Measurements from ENCODE around the gene C20orf173. TPM values are rescaled to one million over a fixed set of nuclear protein-coding genes. Genes with fewer than 3 reads are reported as not detected.

The C20orf173 gene
- total RNA-seq, 1 donor from 2014 or later, result not detected

- Histone ChIP-seq H3K4me3 (no peak overlapping the region), H3K9me3 (ENCODE audit: low read depth) (no peaks in the 10 kb centered on the region), H3K27ac (no peak overlapping the region), H4K20me1 (ENCODE audit: low read depth) (no peaks in the 10 kb centered on the region), H3K4me2 (no peak overlapping the region), H3K4me1 (no peaks in the 10 kb centered on the region), H3F3A (ENCODE audit: low read depth) (peaks cover 5% of the 10 kb centered on the region), H3K36me3 (no peaks in the 10 kb centered on the region), H2AFZ (replicated peaks) (no peak overlapping the region), H3K79me2 (ENCODE audit: low read depth) (no peaks in the 10 kb centered on the region), H3K9ac (no peak overlapping the region), H3K27me3 (no peaks in the 10 kb centered on the region)
- peaks cover 2% of the 10 kb centered on the region for H3K4me1 Mint-ChIP-seq
- H3K9me3 Mint-ChIP-seq, result no peaks in the 10 kb centered on the region
- TF ChIP-seq, protein P1, sequence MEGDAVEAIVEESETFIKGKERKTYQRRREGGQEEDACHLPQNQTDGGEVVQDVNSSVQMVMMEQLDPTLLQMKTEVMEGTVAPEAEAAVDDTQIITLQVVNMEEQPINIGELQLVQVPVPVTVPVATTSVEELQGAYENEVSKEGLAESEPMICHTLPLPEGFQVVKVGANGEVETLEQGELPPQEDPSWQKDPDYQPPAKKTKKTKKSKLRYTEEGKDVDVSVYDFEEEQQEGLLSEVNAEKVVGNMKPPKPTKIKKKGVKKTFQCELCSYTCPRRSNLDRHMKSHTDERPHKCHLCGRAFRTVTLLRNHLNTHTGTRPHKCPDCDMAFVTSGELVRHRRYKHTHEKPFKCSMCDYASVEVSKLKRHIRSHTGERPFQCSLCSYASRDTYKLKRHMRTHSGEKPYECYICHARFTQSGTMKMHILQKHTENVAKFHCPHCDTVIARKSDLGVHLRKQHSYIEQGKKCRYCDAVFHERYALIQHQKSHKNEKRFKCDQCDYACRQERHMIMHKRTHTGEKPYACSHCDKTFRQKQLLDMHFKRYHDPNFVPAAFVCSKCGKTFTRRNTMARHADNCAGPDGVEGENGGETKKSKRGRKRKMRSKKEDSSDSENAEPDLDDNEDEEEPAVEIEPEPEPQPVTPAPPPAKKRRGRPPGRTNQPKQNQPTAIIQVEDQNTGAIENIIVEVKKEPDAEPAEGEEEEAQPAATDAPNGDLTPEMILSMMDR (IDR thresholded peaks at IDR 0.05), result no peak
- TF ChIP-seq EZH2 (IDR thresholded peaks at IDR 0.05) (no peak), EZH2phosphoT487 (IDR thresholded peaks at IDR 0.05) (no peak)
- no peak overlapping the region for H3K4me3 Mint-ChIP-seq
- H3K27me3 Mint-ChIP-seq (ENCODE audit: insufficient read depth, low read depth), result peaks cover 6% of the 10 kb centered on the region
- DNase-seq (ENCODE audit: low spot score), result no peak
- H3K27ac Mint-ChIP-seq, result no peak overlapping the region
- peaks cover 2% of the 10 kb centered on the region for H3K36me3 Mint-ChIP-seq
These were observed 34.4 kb upstream of the C20orf173 start for GRCh38 chr20:35563834-35564233.

DNA sequence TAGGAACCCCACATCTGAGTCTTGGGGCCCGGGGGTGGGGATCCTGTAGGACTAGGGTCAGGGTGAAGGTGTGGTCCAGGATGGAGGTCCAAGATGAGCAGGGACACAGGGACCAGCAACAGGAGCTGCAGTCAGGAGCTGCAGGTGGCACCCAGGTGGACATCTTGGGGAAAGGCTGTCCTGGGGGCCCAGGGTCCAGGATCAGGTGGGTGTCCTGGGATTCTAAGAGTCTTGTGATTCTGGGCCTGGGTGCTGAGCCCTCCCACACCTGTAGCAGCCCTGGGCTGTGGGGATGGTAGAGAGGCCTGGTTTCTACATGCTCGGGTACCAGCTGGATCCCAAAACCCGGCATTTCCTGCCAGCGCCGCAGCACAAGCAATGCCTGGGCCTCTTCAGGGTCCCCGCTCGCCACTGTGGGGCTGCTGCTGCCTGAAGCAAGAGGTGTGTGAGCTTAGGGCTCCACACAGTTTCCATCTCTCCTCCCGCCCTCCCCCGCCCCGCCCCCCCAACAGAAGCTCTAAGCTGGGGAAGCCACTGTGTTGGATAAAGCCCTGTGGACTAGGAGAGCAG is 33.2 kb upstream of the C20orf173 start:
- no peak overlapping the region for H3K4me3 ChIP-seq
- Mint-ChIP-seq H3K4me1 (no peaks in the 10 kb centered on the region), H3K27me3 (ENCODE audit: insufficient read depth, low read depth) (peaks cover 10% of the 10 kb centered on the region), H3K4me3 (no peak overlapping the region), H3K36me3 (peaks cover 2% of the 10 kb centered on the region), H3K9me3 (no peaks in the 10 kb centered on the region), H3K27ac (no peak overlapping the region)
- H3K4me2 ChIP-seq, result no peak overlapping the region
- TF ChIP-seq, protein P1 (IDR thresholded peaks at IDR 0.05), result no peak
- TF ChIP-seq EZH2phosphoT487 (IDR thresholded peaks at IDR 0.05) (no peak), EZH2 (IDR thresholded peaks at IDR 0.05) (no peak)
- H3F3A ChIP-seq (ENCODE audit: low read depth), result peaks cover 5% of the 10 kb centered on the region
- H3K9ac ChIP-seq, result no peak overlapping the region
- no peaks in the 10 kb centered on the region for H3K4me1 ChIP-seq
- no peaks in the 10 kb centered on the region for H3K79me2 ChIP-seq (ENCODE audit: low read depth)
- H3K27me3 ChIP-seq, result no peaks in the 10 kb centered on the region
- no peaks in the 10 kb centered on the region for H3K36me3 ChIP-seq
- H3K9me3 ChIP-seq (ENCODE audit: low read depth), result no peaks in the 10 kb centered on the region
- no peak overlapping the region for H2AFZ ChIP-seq (replicated peaks)
- no peaks in the 10 kb centered on the region for H4K20me1 ChIP-seq (ENCODE audit: low read depth)
- no peak overlapping the region for H3K27ac ChIP-seq
- no peak for DNase-seq (ENCODE audit: low spot score)

- TF ChIP-seq EZH2 (IDR thresholded peaks at IDR 0.05) (no peak), EZH2phosphoT487 (IDR thresholded peaks at IDR 0.05) (no peak)
- TF ChIP-seq, protein P1 (IDR thresholded peaks at IDR 0.05), result no peak
- Histone ChIP-seq H3K79me2 (ENCODE audit: low read depth) (no peaks in the 10 kb centered on the region), H3K4me1 (no peaks in the 10 kb centered on the region), H3K27me3 (no peaks in the 10 kb centered on the region), H3K9ac (no peak overlapping the region), H4K20me1 (ENCODE audit: low read depth) (no peaks in the 10 kb centered on the region), H3K9me3 (ENCODE audit: low read depth) (no peaks in the 10 kb centered on the region), H3K36me3 (no peaks in the 10 kb centered on the region), H3F3A (ENCODE audit: low read depth) (peaks cover 5% of the 10 kb centered on the region), H3K27ac (no peak overlapping the region), H3K4me3 (no peak overlapping the region), H2AFZ (replicated peaks) (no peak overlapping the region), H3K4me2 (no peak overlapping the region)
- Mint-ChIP-seq H3K36me3 (peaks cover 5% of the 10 kb centered on the region), H3K4me1 (no peaks in the 10 kb centered on the region), H3K9me3 (no peaks in the 10 kb centered on the region), H3K27ac (no peak overlapping the region), H3K4me3 (no peak overlapping the region), H3K27me3 (ENCODE audit: insufficient read depth, low read depth) (peaks cover 10% of the 10 kb centered on the region)
- no peak for DNase-seq (ENCODE audit: low spot score)
These were observed 32.2 kb upstream of the C20orf173 start for GRCh38 chr20:35561671-35562070.
